Lower leg skin (tissue), 3 donors: ENCODE measurements around the gene IBTK.

Source experiments
- CTCF ChIP-seq, 3 donors: fragments of 450-650 bp; IDR thresholded peaks; one replicate each; pipeline ENCODE4 v1.5.1; 2016; ENCODE audit warnings: antibody characterized with exemption in 3 of 3, mild to moderate bottlenecking in 3 of 3, moderate library complexity in 2 of 3
- POLR2A ChIP-seq, 2 donors: fragments of 450-650 bp; IDR thresholded peaks; one replicate each; pipeline ENCODE4 v1.6.1; 2016 to 2017; ENCODE audit warnings: antibody characterized with exemption in 2 of 2, mild to moderate bottlenecking in 1 of 2, moderate library complexity in 1 of 2

- no peak for TF ChIP-seq CTCF (IDR thresholded peaks at IDR 0.05)
- no peak for TF ChIP-seq POLR2A (IDR thresholded peaks at IDR 0.05)
These were observed 36.3 kb upstream of the IBTK start for GRCh38 chr6:82283771-82284410.
